ENCODE data around the gene BCCIP.

The BCCIP gene

DNA sequence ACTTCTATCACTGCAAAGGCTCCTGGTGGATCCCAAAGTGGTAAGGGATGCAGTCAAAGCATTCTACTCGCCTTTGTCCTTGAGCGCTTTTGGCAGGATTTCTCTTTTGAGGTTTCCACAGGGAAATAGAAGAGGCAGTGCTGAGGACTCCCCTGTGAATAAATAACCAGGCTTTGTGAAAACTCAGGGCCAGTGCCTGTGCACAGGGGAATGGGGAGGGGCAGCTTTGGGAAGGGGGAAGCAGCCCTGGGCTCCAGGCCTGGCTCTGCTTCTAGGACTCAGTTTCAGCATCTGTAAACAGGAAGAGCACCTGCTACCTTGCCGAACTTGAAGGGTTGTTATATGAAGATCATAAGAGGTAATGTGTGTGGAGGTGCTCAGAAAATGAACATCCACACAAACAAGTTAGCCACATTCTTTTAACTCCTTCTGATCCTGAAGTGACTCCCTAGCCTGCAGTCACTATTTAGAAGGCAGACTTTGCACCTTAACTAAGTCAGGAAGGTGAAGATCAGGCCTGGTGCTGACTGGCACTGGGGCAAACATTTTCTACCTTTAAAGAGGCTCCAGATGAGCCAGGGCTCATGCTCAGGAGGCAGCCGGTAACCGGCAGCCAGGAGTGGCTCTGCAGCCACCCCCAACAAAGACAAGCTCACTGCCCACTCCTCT is 25.2 kb upstream of the BCCIP start:
- DNase-seq (ENCODE audit: low read depth in 2 of 2) = no peak

DNA sequence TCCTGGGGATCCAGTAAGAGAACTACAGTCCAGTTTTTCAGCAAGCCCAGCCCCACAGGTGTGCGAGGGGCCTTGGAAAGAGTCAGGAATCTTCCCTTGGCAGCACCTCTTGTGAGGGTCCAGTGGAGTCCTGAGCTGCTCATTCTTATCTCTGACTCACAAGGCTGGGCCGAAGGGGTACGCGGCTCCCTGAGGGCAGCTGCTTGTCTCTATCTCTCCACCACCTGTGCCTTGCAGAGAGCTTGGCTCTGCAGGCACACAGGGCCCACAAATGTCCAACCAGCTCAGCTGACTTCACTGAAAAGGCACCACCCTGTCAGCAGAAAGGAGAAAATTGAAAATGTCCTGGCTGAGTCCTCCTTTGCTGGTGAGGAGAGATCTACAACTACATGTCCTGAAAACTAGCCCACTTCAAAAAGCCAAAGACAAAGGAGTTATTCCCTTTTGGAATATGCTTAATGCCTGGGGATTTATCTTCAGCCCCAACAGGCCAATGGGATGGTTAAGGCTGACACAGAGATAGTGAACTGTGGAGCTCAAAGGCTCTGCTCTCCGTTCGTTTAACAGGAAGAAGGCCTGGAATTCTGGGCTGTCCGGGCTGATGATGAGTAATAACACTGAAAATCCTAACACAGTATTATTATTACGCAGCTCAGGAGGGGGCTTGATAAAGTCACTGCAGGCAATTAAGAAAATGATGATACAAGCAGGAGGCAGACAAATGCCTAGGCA is 23.7 kb upstream of the BCCIP start:
- DNase-seq (ENCODE audit: low read depth in 2 of 2) = no peak

GRCh38 chr10:125801574-125801973 is 21.8 kb upstream of the BCCIP start:
- DNase-seq (ENCODE audit: low read depth in 2 of 2) = no peak

GRCh38 chr10:125802131-125802530 is 21.2 kb upstream of the BCCIP start:
- DNase-seq (ENCODE audit: low read depth in 2 of 2) = no peak

GRCh38 chr10:125802739-125803138 is 20.6 kb upstream of the BCCIP start:
- no peak for DNase-seq (ENCODE audit: low read depth in 2 of 2)

DNA sequence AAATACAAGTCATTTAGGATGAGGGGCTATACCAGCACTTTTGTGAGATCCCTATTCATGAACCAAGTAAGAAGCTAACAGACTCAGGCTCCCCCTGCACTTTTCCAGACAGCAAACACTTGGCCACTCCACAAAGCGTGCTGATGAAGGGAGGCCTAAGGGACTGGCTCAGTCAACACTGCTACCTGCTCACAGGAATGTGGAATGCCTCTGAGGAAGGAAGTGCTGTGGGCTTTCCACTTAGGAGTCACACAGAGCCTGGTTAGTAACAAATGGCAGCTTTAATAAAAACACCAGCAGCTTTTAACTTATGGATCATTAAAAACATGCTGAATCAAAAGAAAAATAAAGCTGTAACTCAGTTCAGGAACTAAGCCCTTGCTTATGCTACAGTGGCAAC is 15.3 kb upstream of the BCCIP start:
- DNase-seq (ENCODE audit: low read depth in 2 of 2) = no peak

DNA sequence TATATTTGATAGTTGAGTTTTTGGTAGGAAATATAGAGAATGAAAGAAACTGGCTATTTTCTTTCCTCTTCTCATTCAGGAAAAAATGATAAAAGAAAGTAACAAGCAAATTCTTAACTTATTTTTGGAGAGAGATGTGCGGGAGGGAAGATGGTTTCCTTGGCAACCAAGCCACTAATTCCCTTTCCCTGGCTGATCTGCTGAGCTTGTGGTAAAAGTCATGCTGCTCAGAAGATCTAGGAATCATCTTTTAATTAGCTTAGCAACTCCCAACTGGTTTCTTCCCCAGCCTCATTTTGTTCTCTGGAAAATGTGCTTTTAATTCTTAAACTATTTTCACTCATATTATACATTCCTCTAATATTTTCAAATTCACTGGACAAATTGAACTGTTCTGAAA is 12.1 kb upstream of the BCCIP start:
- DNase-seq (ENCODE audit: low read depth in 2 of 2) = no peak

DNA sequence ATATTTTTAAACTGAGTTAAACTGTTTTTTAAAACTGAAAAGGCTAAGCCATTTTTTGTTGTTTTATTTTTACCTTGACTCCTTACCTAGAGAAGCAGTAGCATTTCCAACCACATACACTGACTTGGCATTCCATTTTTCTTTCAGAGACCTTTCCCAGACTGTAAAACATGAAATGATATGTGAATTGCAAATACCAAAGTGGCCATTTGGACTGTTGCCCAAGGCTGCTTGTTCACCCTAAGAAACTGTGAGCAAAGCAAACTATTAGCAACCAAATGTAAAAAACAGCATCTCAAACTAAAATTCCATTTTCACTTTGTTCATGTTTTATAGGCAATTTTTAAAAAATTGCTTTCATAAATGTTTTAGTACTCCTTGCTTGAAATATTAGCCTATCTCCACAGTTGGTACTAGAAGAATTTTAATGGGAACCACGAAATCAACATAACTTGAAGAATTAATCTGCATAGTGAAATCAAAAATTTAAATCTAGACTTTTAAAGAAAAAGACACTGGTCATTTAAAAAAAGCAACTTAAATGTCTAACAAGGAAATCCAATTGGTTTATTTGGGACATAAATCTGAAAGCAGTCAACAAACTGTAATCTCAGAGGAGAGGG is 11.1 kb upstream of the BCCIP start:
- DNase-seq (ENCODE audit: low read depth in 2 of 2) = no peak

- DNase-seq (ENCODE audit: low read depth in 2 of 2) = no peak
Measured at GRCh38 chr10:125815764-125816163, 7.6 kb upstream of the BCCIP start.

DNA sequence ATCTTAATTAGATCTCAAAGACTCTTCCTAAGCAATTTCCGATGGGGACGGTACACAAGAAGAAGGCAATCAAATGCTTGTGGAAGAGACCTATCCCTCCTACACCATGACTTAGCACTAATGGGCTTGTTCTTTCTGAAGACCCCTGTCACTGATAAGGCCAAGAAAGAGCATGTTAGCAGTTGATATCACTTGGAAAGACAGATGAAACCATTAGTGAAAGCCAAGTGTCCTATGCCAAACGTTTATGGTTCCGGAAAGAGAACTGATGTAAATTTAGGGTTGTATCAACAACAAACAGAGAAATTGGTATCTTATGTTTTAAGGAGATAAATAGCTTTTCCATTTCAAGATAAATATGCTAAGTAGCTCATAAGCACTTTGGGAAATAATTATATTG is 6.8 kb upstream of the BCCIP start:
- no peak for DNase-seq (ENCODE audit: low read depth in 2 of 2)

DNA sequence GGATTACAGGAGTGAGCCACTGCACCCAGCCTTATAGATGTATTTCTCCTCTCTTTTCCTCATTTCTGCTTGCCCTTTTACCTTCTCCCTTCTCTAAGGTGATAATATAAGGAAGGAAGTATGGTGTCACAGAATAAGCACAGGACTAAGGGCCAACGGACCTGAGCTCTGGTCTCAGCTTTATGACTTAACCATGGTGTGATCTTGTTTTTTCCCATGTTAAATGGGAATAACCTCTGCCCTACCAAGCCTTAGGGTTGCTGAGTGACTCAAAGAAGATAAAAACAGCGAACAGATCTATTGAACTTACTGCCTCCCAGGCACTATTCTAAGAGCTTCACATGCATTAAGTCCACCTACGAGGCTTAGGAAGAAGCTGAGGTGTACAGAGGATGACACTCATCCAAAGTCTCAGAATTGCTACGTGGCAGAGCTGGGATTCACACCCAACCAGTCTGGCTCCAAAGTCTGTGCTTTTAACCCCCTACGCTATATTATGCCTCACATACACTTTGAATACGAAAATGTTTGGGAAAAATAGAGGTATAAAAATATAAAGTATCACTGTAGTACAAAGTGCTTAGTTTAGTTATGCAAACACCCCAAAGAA is 5.9 kb upstream of the BCCIP start:
- DNase-seq (ENCODE audit: low read depth in 2 of 2) = no peak

DNA sequence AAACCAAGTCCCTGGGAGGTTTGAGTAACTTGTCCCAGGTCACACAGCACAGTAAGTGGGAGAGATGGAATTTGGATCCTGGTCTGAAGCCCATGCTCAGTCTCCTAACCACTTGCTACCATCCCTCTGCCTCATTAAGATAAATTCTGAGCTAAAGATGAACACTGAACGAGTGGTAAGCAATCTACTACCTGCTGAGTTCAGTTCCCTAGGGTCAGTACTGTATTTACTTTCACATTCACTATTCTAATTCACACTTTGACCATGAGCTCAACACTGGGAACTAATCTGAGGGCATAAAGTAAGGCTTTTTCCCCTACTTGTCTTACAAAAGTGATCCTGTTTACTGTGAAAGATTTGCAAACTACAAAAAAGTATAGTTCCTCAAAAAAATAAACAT is 2.6 kb upstream of the BCCIP start:
- DNase-seq (ENCODE audit: low read depth in 2 of 2) = no peak

DNA sequence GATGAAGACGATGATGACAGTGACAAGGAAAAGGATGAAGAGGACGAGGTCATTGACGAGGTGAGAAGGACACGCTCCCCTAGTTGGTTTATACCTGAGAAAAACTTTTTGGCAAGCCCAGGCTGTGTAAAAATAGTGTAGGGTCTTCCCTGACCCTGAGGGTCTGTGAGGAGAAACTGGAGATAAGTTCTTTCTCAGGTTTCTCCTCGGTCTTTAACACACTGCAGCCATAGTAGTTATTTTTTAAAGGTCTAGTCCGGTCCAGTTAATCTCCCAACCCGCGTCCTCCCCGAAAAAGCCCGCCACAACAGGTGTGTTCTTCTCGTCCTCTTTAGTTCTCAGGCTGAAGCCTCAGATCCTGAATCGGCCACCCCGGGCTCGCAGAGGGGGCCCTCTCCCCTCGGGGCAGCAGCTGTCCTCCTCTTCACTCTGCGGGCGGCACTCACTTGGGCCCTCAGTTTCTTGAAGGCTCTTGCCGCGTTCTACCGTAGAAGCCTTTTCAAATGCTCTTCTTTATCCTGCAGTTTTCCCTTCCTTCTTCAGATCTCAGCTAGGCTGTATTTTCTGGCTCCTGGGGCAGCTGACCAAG is 411 bp downstream of the BCCIP start:
- no peak for DNase-seq (ENCODE audit: low read depth in 2 of 2)

- DNase-seq (ENCODE audit: low read depth in 2 of 2) = no peak
Measured at GRCh38 chr10:125824736-125825135, 1.4 kb downstream of the BCCIP start.

- DNase-seq (ENCODE audit: low read depth in 2 of 2) = no peak
Measured at GRCh38 chr10:125827133-125827532, 3.8 kb downstream of the BCCIP start.

- DNase-seq (ENCODE audit: low read depth in 2 of 2) = no peak
Measured at GRCh38 chr10:125828311-125828710, 5.0 kb downstream of the BCCIP start.

- DNase-seq (ENCODE audit: low read depth in 2 of 2) = no peak
Measured at GRCh38 chr10:125836746-125837145, 13.4 kb downstream of the BCCIP start.

DNA sequence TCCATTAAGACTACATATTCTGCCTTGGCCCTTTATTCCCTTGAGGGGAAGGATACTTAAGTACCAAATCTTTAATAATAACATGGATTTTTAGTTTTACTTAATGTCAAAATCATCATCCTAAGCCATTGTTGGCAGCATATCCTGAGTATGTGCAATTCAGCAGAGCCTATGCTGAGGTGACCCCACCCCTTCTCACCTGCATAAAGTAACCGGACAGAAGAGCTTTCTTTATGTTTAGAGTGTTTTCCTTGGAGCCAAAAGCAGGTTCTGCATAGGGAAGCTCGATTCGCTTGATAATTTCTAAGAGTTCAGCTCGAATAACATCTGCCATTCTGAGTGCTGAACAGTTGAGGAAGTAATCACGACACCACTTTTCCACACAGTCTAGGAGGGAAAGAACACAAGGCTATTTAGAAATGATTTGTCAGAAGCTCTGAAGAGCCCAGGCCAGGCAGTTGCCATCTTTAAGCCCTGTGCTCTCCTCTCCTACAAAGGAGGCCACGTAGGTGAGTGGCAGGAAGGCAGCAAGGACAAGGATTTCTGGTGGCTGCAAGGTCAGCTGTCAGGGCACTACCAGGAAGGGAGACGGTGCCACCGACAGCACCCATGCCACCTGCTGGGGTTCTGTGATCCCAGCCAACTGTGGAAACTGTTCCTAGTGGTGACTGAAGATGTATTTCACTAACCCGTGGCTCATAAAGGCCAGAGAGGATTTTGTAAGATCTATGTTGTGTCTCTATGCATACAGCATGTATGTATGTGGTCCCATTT is 15.6 kb downstream of the BCCIP start:
- DNase-seq (ENCODE audit: low read depth in 2 of 2) = no peak

DNA sequence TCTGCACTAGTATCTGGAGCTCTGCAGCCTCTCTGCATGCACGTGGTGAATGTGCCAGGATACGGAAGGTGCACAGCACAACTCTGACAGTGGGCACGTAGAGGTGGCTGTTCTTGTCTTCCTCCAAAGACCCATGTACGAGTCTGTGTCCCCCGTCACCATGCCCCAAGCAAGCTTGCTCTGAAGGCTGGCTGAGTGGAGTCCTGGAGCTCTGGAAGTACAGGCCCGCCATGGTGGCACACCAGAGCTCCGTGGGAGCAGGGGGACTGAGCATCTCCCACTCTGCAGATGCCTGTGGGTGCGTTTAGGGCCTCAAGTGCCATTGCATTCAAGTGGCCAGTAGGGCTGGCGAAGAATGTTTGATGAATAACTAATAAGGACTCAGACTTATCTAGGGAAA is 17.1 kb downstream of the BCCIP start:
- no peak for DNase-seq (ENCODE audit: low read depth in 2 of 2)

DNA sequence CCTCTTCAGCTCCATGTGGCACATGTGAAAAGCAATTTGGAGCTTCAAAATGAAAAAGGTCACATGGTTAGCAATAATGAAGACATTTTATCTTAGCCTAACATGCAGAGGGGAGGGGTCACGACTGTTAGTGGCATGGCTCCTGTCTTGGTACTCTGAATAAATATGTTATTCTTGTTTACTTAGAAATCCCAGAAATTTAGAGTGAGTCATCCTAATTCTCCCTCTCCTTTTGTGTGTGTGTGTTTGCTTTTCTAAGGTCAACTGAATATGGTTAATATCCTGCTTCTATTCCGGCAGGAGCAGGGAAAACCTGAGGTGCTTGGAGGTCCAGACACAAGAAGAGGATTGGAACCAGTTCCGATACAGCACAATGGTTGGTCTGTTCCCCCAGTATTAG is 17.6 kb downstream of the BCCIP start:
- no peak for DNase-seq (ENCODE audit: low read depth in 2 of 2)

GRCh38 chr10:125843603-125844329 is 20.4 kb downstream of the BCCIP start:
- no peak for DNase-seq (ENCODE audit: low read depth in 2 of 2)

Measured in activated CD4-positive, alpha-beta T cell treated with anti-CD3 and anti-CD28 coated beads for 24 hours (primary cell).